Measurements from ENCODE around the gene LCN6. TPM values are rescaled to one million over a fixed set of nuclear protein-coding genes. Genes with fewer than 3 reads are reported as not detected.

Gene LCN6
- total and polyA plus RNA-seq, 9 of the 15 experiments (the other 6 are each of a cell fraction or from before 2014, with no cell fraction given): 0.10 to 0.45 (median 0.37) TPM; not detected in 5

- no peak for TF ChIP-seq FOXP1 (CRISPR knock-in tag; IDR thresholded peaks at IDR 0.05)
- TF ChIP-seq GABPA (tag; conservative IDR thresholded peaks at IDR 0.05; ENCODE audit: low read depth): no peak
- no peak for TF ChIP-seq E4F1 (CRISPR knock-in tag; IDR thresholded peaks at IDR 0.05; ENCODE audit: borderline replicate concordance)
- TF ChIP-seq SNIP1 (IDR thresholded peaks at IDR 0.05; ENCODE audit: low read depth): no peak
- peak in 1 of 2 experiments; percentile 94; a peak in 2 of 4 replicates for TF ChIP-seq KDM1A (IDR thresholded peaks at IDR 0.05)
- no peak for TF ChIP-seq BCLAF1 (IDR thresholded peaks at IDR 0.05; ENCODE audit: borderline replicate concordance in 1 of 2, control insufficient read depth in 1 of 2, low read depth in 2 of 2, low read length in 1 of 2)
- no peak for TF ChIP-seq E2F5 (CRISPR knock-in tag; IDR thresholded peaks at IDR 0.05)
- no peak for TF ChIP-seq PURB (CRISPR knock-in tag; IDR thresholded peaks at IDR 0.05; ENCODE audit: low read depth)
- TF ChIP-seq CBX3 (IDR thresholded peaks at IDR 0.05; ENCODE audit: borderline replicate concordance in 1 of 2, low read length in 2 of 2): no peak
- TF ChIP-seq EGR1 (conservative IDR thresholded peaks at IDR 0.05): peak; percentile 43; the same call in 1 of the 2 replicates
- no peak for TF ChIP-seq ZNF143 (CRISPR knock-in tag; IDR thresholded peaks at IDR 0.05)
- TF ChIP-seq HDGF (IDR thresholded peaks at IDR 0.05): 0 out of 2 replicates have a peak, but pooled peaks have one; percentile 30
- TF ChIP-seq TGIF2 (CRISPR knock-in tag; IDR thresholded peaks at IDR 0.05): no peak
- TF ChIP-seq EHMT2 (IDR thresholded peaks at IDR 0.05): no peak
- TF ChIP-seq HDAC1 (IDR thresholded peaks at IDR 0.05): 0 out of 4 replicates have a peak, but pooled peaks of 1 of the 2 experiments have one; percentile 32
- TF ChIP-seq RFX5 (IDR thresholded peaks at IDR 0.05; ENCODE audit: low read depth, low read length): no peak
- TF ChIP-seq ZNF584 (CRISPR knock-in tag; IDR thresholded peaks at IDR 0.05; ENCODE audit: low read depth): no peak
- no peak for TF ChIP-seq ZNF79 (CRISPR knock-in tag; IDR thresholded peaks at IDR 0.05; ENCODE audit: low read depth)
- TF ChIP-seq ETS2 (tag; IDR thresholded peaks at IDR 0.05; ENCODE audit: borderline replicate concordance, poor library complexity, severe bottlenecking): no peak
- no peak for TF ChIP-seq CC2D1A (IDR thresholded peaks at IDR 0.05)
- peak; percentile 19 for TF ChIP-seq PHF20 (IDR thresholded peaks at IDR 0.05; ENCODE audit: partially characterized antibody)
- no peak for TF ChIP-seq YBX1 (IDR thresholded peaks at IDR 0.05)
- TF ChIP-seq ZNF764 (CRISPR knock-in tag; IDR thresholded peaks at IDR 0.05; ENCODE audit: low read depth): no peak
Observed at GRCh38 chr9:136697146-136697820, 51.0 kb downstream of the LCN6 start (continued).

Measured in K562 (cell line).